Keratinocyte (primary cell): Measurements from ENCODE around the gene TTC39B. TPM values are rescaled to one million over a fixed set of nuclear protein-coding genes. Genes with fewer than 3 reads are reported as not detected.

ENCODE experiments used
- DNase-seq: peaks from one replicate; pipeline ENCODE4 v3.0.0-alpha.2; 2011; ENCODE audit warnings: low read depth, missing footprints, low spot score
- FAIRE-seq: peaks from 2 replicates; lab custom pipeline; 2011; peaks lifted over from hg19 to GRCh38; lab: Jason Lieb, UNC
- H2AFZ ChIP-seq: 2 replicates; pipeline ENCODE4 v1.6.0; 2012; ENCODE audit warnings: low read length, control low read depth, inconsistent platforms; ENCODE audit not compliant: control insufficient read depth
- H3K27ac ChIP-seq: 2 replicates; pipeline ENCODE4 v1.5.1; 2011; ENCODE audit warnings: low read length; ENCODE audit not compliant: control insufficient read depth, insufficient read depth
- H3K27me3 ChIP-seq: 3 replicates; pipeline ENCODE4 v1.6.0; 2011; ENCODE audit warnings: low read length; ENCODE audit not compliant: control insufficient read depth, insufficient read depth; ENCODE audit errors: extremely low read depth
- H3K36me3 ChIP-seq, 2 experiments: 2 replicates in 1 of 2; 3 replicates in 1 of 2; pipeline ENCODE4 v1.5.1; 2011; ENCODE audit warnings: low read length in 2 of 2, mild to moderate bottlenecking in 1 of 2; ENCODE audit not compliant: control insufficient read depth in 2 of 2, insufficient read depth in 2 of 2; ENCODE audit errors: extremely low read depth in 1 of 2
- H3K4me1 ChIP-seq: 3 replicates; pipeline ENCODE4 v1.5.1; 2011; ENCODE audit warnings: low read length; ENCODE audit not compliant: control insufficient read depth, insufficient read depth; ENCODE audit errors: extremely low read depth
- H3K4me2 ChIP-seq: 3 replicates; pipeline ENCODE4 v1.6.0; 2011; ENCODE audit warnings: low read depth, low read length; ENCODE audit not compliant: control insufficient read depth, insufficient read depth; ENCODE audit errors: extremely low read depth
- H3K4me3 ChIP-seq, 3 experiments: fragments of 200-600 bp in 1 of 3; sonication (generic) in 1 of 3; 2 replicates in 2 of 3; 3 replicates in 1 of 3; pipeline ENCODE4 v1.5.1; 2011 to 2016; ENCODE audit warnings: low read length in 3 of 3, mild to moderate bottlenecking in 3 of 3, control low read depth in 2 of 3, inconsistent platforms in 1 of 3, low read depth in 1 of 3, mixed read lengths in 1 of 3, mixed run types in 1 of 3, moderate library complexity in 1 of 3; ENCODE audit not compliant: control insufficient read depth in 2 of 3, insufficient read depth in 2 of 3; ENCODE audit errors: extremely low read depth in 1 of 3
- H3K79me2 ChIP-seq: 2 replicates; pipeline ENCODE4 v1.6.0; 2012; ENCODE audit warnings: low read length; ENCODE audit not compliant: control insufficient read depth, insufficient read depth
- H3K9ac ChIP-seq: 3 replicates; pipeline ENCODE4 v1.6.0; 2011; ENCODE audit warnings: low read length; ENCODE audit not compliant: control insufficient read depth, insufficient read depth; ENCODE audit errors: extremely low read depth
- H3K9me1 ChIP-seq: 3 replicates; pipeline ENCODE4 v1.6.0; 2011; ENCODE audit warnings: low read length; ENCODE audit not compliant: control insufficient read depth, insufficient read depth; ENCODE audit errors: extremely low read depth
- H3K9me3 ChIP-seq: 2 replicates; pipeline ENCODE4 v1.5.1; 2012; ENCODE audit warnings: low read depth, low read length; ENCODE audit not compliant: control insufficient read depth
- H4K20me1 ChIP-seq: 3 replicates; pipeline ENCODE4 v1.6.0; 2011; ENCODE audit warnings: low read length; ENCODE audit not compliant: control insufficient read depth, insufficient read depth; ENCODE audit errors: extremely low read depth
- CTCF ChIP-seq, 3 experiments: IDR thresholded peaks in 1 of 3; conservative IDR thresholded peaks in 1 of 3; optimal IDR thresholded peaks in 1 of 3; 2 replicates in 2 of 3; 3 replicates in 1 of 3; pipeline versions ENCODE3 to v1.5.1; 2011; ENCODE audit warnings: low read length in 3 of 3, mild to moderate bottlenecking in 3 of 3, moderate library complexity in 2 of 3, control low read depth in 1 of 3, inconsistent platforms in 1 of 3; ENCODE audit not compliant: insufficient read depth in 2 of 3; ENCODE audit errors: extremely low read depth in 1 of 3
- EZH2 ChIP-seq: IDR thresholded peaks from one replicate; pipeline ENCODE4 v1.6.1; 2012; ENCODE audit warnings: inconsistent platforms, mild to moderate bottlenecking, low read length, moderate library complexity
- dilution Hi-C: fragments of 300-500 bp; cut with MboI; formaldehyde crosslinking; loops from one replicate; pipeline ENCODE4 v1.7.0; 2020; ENCODE audit warnings: low sequenced_read_pairs; ENCODE audit not compliant: extremely low pct_ligation_motif_present
- polyA plus RNA-seq, 5 experiments: library from polyadenylated mRNA; depleted of rRNA in 3 of 5; stranded (reverse) in 3 of 5; stranded (forward) in 1 of 5; unstranded in 1 of 5; fragments of >200 nt; gene quantifications; 1 replicate in 1 of 5; 2 replicates in 3 of 5; 3 replicates in 1 of 5; pipeline versions ENCODE4 v1.2.1 to v1.2.3, GENCODE V29; 2011 to 2012; ENCODE audit warnings: missing spikeins in 2 of 5, low read depth in 1 of 5, low replicate concordance in 1 of 5

TTC39B gene
- polyA plus RNA-seq, 1 donor (not counting 4 experiments of a cell fraction or from before 2014, with no cell fraction given), result 9.7 TPM

GRCh38 chr9:15132091-15132490 lies 174.9 kb downstream of the TTC39B start:
- Histone ChIP-seq H4K20me1 (no peaks in the 10 kb centered on the region), H3K27me3 (no peaks in the 10 kb centered on the region), H3K9me3 (no peaks in the 10 kb centered on the region), H3K27ac (no peak overlapping the region), H3K4me3 (no peak overlapping the region), H3K9me1 (no peaks in the 10 kb centered on the region), H3K4me1 (no peaks in the 10 kb centered on the region), H3K36me3 (no peaks in the 10 kb centered on the region), H2AFZ (no peak overlapping the region), H3K79me2 (no peaks in the 10 kb centered on the region), H3K4me2 (no peak overlapping the region), H3K9ac (no peak overlapping the region)
- DNase-seq (no peak), FAIRE-seq (no peak)
- dilution Hi-C loops, result no loop called here
- TF ChIP-seq CTCF (optimal IDR thresholded peaks at IDR 0.05 in 1 of 3, IDR thresholded peaks at IDR 0.05 in 1 of 3, conservative IDR thresholded peaks at IDR 0.05 in 1 of 3; ENCODE audit: extremely low read depth in 1 of 3, insufficient read depth in 2 of 3, low read length in 3 of 3) (no peak), EZH2 (no peak)

GRCh38 chr9:15131094-15131493 lies 175.9 kb downstream of the TTC39B start:
- Histone ChIP-seq H3K79me2 (no peaks in the 10 kb centered on the region), H3K4me1 (no peaks in the 10 kb centered on the region), H3K9me3 (no peaks in the 10 kb centered on the region), H3K27me3 (no peaks in the 10 kb centered on the region), H3K36me3 (no peaks in the 10 kb centered on the region), H2AFZ (no peak overlapping the region), H3K9me1 (no peaks in the 10 kb centered on the region), H3K27ac (no peak overlapping the region), H4K20me1 (no peaks in the 10 kb centered on the region), H3K9ac (no peak overlapping the region), H3K4me2 (no peak overlapping the region), H3K4me3 (no peak overlapping the region)
- TF ChIP-seq EZH2, result no peak
- no peak for TF ChIP-seq CTCF (optimal IDR thresholded peaks at IDR 0.05 in 1 of 3, IDR thresholded peaks at IDR 0.05 in 1 of 3, conservative IDR thresholded peaks at IDR 0.05 in 1 of 3; ENCODE audit: extremely low read depth in 1 of 3, insufficient read depth in 2 of 3, low read length in 3 of 3)
- DNase-seq (no peak), FAIRE-seq (no peak)
- dilution Hi-C loops, result no loop called here
